Measurements from ENCODE around the gene ELAVL1. TPM values are rescaled to one million over a fixed set of nuclear protein-coding genes. Genes with fewer than 3 reads are reported as not detected.
"Not testable (repeated sequence)": the region's sequence is repeated elsewhere in the genome, so short reads cannot be mapped to it uniquely, and the experiment has no call there.

Gene ELAVL1
- total RNA-seq, 2 experiments from 2014 or later, result 119 to 150 TPM

DNA sequence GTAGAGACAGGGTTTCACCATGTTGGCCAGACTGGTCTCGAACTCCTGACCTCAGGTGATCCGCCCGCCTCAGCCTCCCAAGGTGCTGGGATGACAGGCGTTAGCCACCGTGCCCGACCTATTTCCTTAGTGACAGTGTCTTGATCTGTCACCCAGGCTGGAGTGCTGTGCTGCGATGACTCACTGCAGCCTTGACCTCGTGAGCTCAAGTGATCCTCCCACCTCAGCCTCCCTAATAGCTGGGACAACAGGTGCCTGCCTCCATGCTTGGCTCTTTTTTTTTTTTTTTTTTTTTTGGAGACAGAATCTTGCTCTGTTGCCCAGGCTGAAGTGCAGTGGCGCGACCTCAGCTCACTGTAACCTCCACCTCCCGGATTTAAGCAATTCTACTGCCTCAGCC is 75.4 kb downstream of the ELAVL1 start:
- not testable (repeated sequence) for ATAC-seq; H3K4me3 Mint-ChIP-seq; H3K9me3 Mint-ChIP-seq (ENCODE audit: low read depth); H3K4me1 Mint-ChIP-seq; H3K36me3 Mint-ChIP-seq; DNase-seq; H3K27me3 Mint-ChIP-seq; H3K27ac Mint-ChIP-seq
- CTCF ChIA-PET, result interaction anchor here (2.3 to 3.7 kb wide), 4 partner anchors 10 to 73 kb away, joined by 8 to 40 read pairs (median 11); partner anchors contain the start of genes MAP2K7, SNAPC2 and TIMM44

DNA sequence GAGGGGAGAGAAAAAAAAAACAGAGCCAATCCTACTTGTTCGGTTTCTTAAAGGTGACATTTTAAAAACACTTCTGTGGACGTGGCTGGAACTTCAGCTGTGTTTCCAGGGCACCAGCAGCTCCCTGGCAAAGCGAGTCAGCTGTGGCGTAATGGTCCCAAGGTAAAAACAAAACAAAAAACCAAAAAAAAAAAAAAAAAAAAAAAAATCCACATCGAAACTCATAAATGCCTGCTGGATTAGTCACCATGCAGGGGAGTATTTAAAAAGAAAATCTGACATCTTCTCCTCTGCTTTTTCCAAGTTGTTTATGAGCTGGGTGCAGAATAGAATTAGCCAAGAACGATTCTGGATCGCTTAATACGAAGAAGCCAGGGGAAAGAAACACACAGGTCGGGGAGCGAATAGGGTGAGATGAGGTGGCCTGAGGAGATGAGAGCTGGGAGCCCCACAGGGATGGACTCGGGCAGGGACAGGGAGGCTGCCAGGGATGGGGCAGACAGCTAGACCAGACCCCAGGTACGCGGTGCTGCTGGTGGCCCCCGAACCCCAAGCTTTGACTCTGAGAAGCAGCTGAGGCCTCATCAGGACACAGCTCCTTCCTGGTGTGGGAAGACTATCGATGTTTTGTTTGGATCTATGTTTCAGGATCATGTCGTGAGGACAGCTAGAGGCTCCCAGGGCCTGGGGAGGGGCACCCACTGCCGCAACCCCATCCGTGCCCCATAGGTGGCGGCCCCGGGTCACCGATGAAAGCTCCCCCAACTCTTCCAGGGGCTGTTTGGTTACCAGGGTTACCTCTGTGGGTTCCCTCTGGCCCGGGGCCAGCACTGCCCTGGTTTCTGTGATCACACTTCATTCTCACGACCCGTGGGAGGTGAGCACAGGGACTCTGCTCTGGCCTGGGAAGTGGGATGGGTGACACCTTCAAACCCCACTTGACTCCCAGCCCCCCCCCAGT is 76.4 kb downstream of the ELAVL1 start:
- Mint-ChIP-seq H3K27ac (peak overlapping the region; percentile 39), H3K27me3 (no peaks in the 10 kb centered on the region), H3K36me3 (peaks cover 3% of the 10 kb centered on the region), H3K4me1 (peaks cover 9% of the 10 kb centered on the region), H3K9me3 (ENCODE audit: low read depth) (no peaks in the 10 kb centered on the region), H3K4me3 (no peak overlapping the region)
- ATAC-seq (peak; percentile 38), DNase-seq (peak; percentile 75)
- CTCF ChIA-PET, result interaction anchor here (0.6 to 3.7 kb wide), 10 partner anchors 9 to 123 kb away, joined by 3 to 40 read pairs (median 6); partner anchors contain the start of genes CCL25, MAP2K7, SNAPC2 and TIMM44

GRCh38 chr19:7928334-7928706 is 77.1 kb downstream of the ELAVL1 start:
- H3K27me3 Mint-ChIP-seq, result no peaks in the 10 kb centered on the region
- no peak for ATAC-seq
- H3K27ac Mint-ChIP-seq, result no peak overlapping the region
- no peaks in the 10 kb centered on the region for H3K9me3 Mint-ChIP-seq (ENCODE audit: low read depth)
- no peak for DNase-seq
- no peaks in the 10 kb centered on the region for H3K36me3 Mint-ChIP-seq
- H3K4me1 Mint-ChIP-seq, result peaks cover 9% of the 10 kb centered on the region
- CTCF ChIA-PET, result interaction anchor here (0.6 to 3.7 kb wide), 8 partner anchors 8 to 74 kb away, joined by 3 to 40 read pairs (median 6); partner anchors contain the start of genes SNAPC2 and TIMM44
- no peak overlapping the region for H3K4me3 Mint-ChIP-seq

- H3K27me3 Mint-ChIP-seq, result no peaks in the 10 kb centered on the region
- DNase-seq (no peak), ATAC-seq (no peak)
- no peaks in the 10 kb centered on the region for H3K9me3 Mint-ChIP-seq (ENCODE audit: low read depth)
- no peaks in the 10 kb centered on the region for H3K36me3 Mint-ChIP-seq
- H3K4me1 Mint-ChIP-seq, result peaks cover 9% of the 10 kb centered on the region
- no peak overlapping the region for H3K27ac Mint-ChIP-seq
- H3K4me3 Mint-ChIP-seq, result no peak overlapping the region
- CTCF ChIA-PET, result interaction anchor here (0.9 to 3.7 kb wide), 3 partner anchors 17 to 75 kb away, joined by 3 to 40 read pairs (median 11); partner anchors contain the start of gene TIMM44
Observed at GRCh38 chr19:7927605-7928333, 77.7 kb downstream of the ELAVL1 start.

DNA sequence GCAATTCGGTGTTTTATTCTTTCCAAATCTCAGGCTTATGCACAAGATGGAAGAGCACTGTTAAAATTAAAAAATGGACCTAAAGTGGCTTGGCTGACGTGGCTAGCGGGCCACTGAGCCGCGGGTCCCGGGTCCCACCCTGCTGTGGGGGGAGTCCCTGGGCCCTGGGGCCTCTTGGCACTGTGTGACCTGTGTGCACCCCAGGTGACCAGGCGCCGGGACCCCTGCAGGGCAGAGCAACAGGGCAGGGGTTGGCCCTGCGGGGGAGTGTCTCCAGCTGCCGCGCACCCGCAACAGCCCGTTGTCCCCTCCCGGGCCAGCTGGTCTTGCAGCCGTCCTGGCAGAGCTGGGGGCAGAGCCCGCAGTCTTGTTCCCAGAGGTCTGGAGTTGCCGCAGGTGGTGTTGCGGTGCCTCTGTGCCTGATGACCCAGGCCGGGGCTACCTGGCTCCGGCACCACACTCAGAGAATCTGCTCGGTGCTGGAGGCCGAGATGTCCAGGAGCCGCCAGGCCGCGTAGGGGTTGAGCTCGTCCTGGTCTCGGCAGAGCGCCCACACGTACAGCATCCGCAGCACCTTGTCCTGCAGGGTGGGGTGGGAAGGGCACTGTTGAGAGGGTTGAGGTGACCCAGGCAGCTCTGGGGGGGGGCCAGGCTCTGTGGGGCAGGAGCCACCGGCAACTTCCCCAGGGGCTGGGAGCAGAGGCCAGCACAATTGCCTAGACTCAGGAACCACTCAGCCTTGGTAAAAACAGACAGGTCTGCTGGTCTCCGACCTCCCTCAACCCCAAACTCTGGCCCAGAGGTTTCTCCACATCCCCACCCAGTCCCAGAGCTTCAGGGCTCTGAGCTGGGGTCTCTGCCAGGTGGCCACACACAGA is 78.5 kb downstream of the ELAVL1 start:
- CTCF ChIA-PET, result interaction anchor here (0.9 to 1.1 kb wide), 4 partner anchors 17 to 74 kb away, joined by 3 to 4 read pairs (median 3); partner anchors contain the start of genes MAP2K7 and TIMM44
- peaks cover 4% of the 10 kb centered on the region for H3K36me3 Mint-ChIP-seq
- H3K27ac Mint-ChIP-seq, result no peak overlapping the region
- DNase-seq (no peak), ATAC-seq (no peak)
- H3K4me1 Mint-ChIP-seq, result peaks cover 12% of the 10 kb centered on the region
- no peaks in the 10 kb centered on the region for H3K27me3 Mint-ChIP-seq
- no peaks in the 10 kb centered on the region for H3K9me3 Mint-ChIP-seq (ENCODE audit: low read depth)
- no peak overlapping the region for H3K4me3 Mint-ChIP-seq

- ATAC-seq, result peak; percentile 49
- peaks cover 18% of the 10 kb centered on the region for H3K4me1 Mint-ChIP-seq
- no peaks in the 10 kb centered on the region for H3K27me3 Mint-ChIP-seq
- peak; percentile 74 for DNase-seq
- no peaks in the 10 kb centered on the region for H3K9me3 Mint-ChIP-seq (ENCODE audit: low read depth)
- peak within 1 kb of the TSS; percentile 68 for H3K4me3 Mint-ChIP-seq
- H3K27ac Mint-ChIP-seq, result no peak within 1 kb of the TSS
- CTCF ChIA-PET, result interaction anchor here (1.0 to 1.1 kb wide), 3 partner anchors 18 to 74 kb away, joined by 3 to 4 read pairs (median 3); partner anchors contain the start of genes MAP2K7 and TIMM44
- peaks cover 4% of the 10 kb centered on the region for H3K36me3 Mint-ChIP-seq
Observed at GRCh38 chr19:7926021-7926726, 79.3 kb downstream of the ELAVL1 start, which contains the start of gene CTXN1. Gene CTXN1, minus strand, starts transcription at chr19:7926135. Its CDS starts 597 bp downstream, at chr19:7925538.

DNA sequence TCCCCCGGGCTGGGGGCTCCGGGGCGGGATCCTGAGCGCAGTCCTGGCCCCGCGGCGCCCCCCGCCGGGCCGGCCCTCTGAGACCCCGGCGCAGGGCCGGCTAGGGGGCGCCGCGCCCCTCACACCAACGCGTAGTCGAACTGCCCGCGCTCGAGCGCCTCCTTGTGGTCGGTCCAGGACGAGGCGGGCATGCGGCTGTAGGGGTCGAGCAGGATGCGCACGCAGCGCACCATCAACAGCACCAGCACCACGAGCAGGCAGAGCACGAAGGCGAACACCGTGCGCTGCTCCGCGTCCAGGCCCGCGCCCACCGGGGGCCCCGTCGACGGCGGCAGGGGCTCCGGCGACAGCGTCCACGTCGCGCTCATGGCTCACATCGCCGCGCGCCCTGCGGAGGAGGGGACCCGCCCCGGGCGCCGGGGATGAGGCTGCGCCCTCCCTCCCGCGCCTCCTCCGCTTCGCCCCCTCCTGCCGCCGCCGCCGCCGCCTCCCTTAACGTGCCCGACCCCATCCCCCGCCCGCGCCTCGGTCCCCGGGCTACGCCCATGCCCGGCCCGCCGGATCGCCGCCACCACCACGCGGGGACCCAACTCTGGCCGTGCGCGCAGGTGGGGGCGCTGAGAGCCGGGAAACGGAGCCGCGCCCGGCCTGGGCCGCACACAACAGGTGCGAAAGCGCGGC is 80.1 kb downstream of the ELAVL1 start:
- Mint-ChIP-seq H3K4me3 (peak overlapping the region; percentile 68), H3K27me3 (no peaks in the 10 kb centered on the region), H3K4me1 (peaks cover 20% of the 10 kb centered on the region), H3K9me3 (ENCODE audit: low read depth) (no peaks in the 10 kb centered on the region), H3K36me3 (peaks cover 4% of the 10 kb centered on the region), H3K27ac (no peak overlapping the region)
- ATAC-seq (peak; percentile 34), DNase-seq (peak; percentile 87)
- CTCF ChIA-PET, result no interaction called here

- peaks cover 4% of the 10 kb centered on the region for H3K36me3 Mint-ChIP-seq
- H3K4me3 Mint-ChIP-seq, result no peak overlapping the region
- DNase-seq (no peak), ATAC-seq (no peak)
- H3K27me3 Mint-ChIP-seq, result no peaks in the 10 kb centered on the region
- H3K4me1 Mint-ChIP-seq, result peaks cover 24% of the 10 kb centered on the region
- CTCF ChIA-PET, result interaction anchor here (7.6 kb wide), 1 partner anchor 18 kb away, joined by 75 read pairs; the partner anchor contains the start of gene TIMM44
- no peaks in the 10 kb centered on the region for H3K9me3 Mint-ChIP-seq (ENCODE audit: low read depth)
- H3K27ac Mint-ChIP-seq, result no peak overlapping the region
Observed at GRCh38 chr19:7924651-7925170, 80.7 kb downstream of the ELAVL1 start.

GRCh38 chr19:7924241-7924640 is 81.2 kb downstream of the ELAVL1 start:
- H3K9me3 Mint-ChIP-seq (ENCODE audit: low read depth), result no peaks in the 10 kb centered on the region
- peaks cover 4% of the 10 kb centered on the region for H3K36me3 Mint-ChIP-seq
- no peak overlapping the region for H3K4me3 Mint-ChIP-seq
- DNase-seq, result no peak
- ATAC-seq, result no peak
- no peak overlapping the region for H3K27ac Mint-ChIP-seq
- CTCF ChIA-PET, result interaction anchor here (0.7 to 7.6 kb wide), 3 partner anchors 9 to 71 kb away, joined by 3 to 75 read pairs (median 8); partner anchors contain the start of genes TGFBR3L and TIMM44
- peaks cover 25% of the 10 kb centered on the region for H3K4me1 Mint-ChIP-seq
- no peaks in the 10 kb centered on the region for H3K27me3 Mint-ChIP-seq

- peaks cover 4% of the 10 kb centered on the region for H3K36me3 Mint-ChIP-seq
- H3K4me1 Mint-ChIP-seq, result peaks cover 26% of the 10 kb centered on the region
- ATAC-seq (no peak), DNase-seq (no peak)
- no peaks in the 10 kb centered on the region for H3K9me3 Mint-ChIP-seq (ENCODE audit: low read depth)
- H3K27me3 Mint-ChIP-seq, result peaks cover 2% of the 10 kb centered on the region
- H3K27ac Mint-ChIP-seq, result no peak overlapping the region
- CTCF ChIA-PET, result interaction anchor here (0.7 to 7.6 kb wide), 6 partner anchors 8 to 70 kb away, joined by 3 to 75 read pairs (median 6); partner anchors contain the start of genes MAP2K7, TGFBR3L and TIMM44
- no peak overlapping the region for H3K4me3 Mint-ChIP-seq
Observed at GRCh38 chr19:7923295-7924191, 81.9 kb downstream of the ELAVL1 start.
